Measurements from ENCODE around the gene MIEN1.
"Not testable (repeated sequence)": the region's sequence is repeated elsewhere in the genome, so short reads cannot be mapped to it uniquely, and the experiment has no call there.

Gene MIEN1

DNA sequence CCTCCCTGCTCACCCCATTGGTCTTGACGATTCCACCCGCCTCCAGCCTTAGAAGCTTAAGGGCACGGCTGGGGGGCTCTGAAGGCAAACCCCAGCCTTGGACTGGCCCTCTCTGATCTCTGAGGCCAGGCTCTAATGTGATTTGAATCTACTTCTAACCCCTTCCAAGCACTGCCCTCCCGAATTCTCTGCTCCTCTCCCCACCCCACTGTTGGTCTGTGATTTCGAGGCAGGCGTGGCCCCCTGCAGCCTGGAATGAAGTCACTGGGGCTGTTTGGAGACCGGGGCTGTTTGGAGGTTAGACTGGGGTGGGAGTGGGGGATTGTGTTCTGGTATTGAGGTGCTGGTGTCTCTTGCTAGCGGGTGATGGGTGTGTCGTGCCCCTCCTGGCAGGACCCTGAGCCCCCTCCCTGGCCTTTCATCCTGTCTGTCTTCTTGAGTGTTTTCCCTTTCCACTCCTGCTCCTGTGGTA lies 9.6 kb upstream of the MIEN1 start:
- DNase-seq (ENCODE audit: low spot score): no peak

DNA sequence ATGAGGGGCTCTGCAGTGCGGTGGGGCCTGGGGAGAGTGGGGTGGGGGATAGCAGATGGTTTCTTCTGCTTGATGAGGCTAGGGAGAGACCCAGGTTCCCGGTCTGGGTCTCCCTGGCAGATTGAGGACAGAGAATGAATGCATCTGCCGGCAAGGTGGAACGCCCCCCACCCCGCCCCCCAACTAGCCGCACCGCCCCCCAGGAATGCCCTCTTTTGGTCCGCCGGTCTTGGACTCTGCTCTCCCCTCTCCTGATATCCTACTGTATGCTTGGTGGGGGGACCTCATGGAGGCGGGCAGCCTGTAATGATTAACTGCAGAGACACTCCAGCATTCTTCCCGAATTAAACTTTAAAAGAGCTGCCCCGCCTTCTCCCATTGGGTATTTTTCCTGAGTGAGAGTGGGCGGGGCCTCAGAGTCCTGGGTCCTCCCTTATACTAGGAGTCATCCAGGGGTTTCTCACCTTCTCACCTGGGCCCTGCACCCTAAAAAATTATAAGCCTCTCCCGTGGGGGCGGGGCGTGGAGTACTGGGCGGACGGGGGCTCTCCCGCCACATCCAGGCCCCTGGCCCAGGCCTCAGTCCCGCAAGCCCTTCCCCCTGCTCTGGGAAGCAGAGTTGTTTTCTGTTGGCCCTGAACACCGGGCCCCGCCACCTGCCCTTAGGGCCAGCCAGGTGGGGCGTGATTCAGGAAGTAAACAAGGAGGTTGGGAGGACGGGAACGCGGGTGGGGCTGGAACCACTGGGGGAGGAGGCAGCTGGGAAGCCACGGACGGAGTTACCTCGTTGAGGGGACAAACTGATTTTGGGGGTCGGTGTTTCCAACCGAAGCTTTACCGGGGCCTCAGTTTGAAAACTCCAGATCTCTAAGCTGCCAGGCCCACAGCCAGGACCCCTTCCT lies 8.9 kb upstream of the MIEN1 start:
- DNase-seq (ENCODE audit: low spot score): peak; percentile 74

DNA sequence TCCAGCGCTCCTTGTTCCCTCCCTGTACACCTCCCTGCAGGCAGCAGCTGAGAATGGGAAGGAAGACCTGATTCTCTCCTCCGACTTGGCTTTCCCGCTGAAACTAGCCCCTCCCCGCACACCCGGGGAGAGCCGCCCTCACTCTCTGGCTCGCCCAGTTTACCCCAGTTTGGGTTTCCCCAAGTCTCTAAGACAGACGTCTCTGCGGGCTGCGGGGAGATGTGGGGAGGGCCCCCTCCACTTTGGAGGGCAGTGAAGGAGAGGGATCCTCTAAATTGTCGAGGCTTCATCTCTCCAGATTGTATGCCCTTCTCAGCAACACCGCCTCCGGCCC lies 8.2 kb upstream of the MIEN1 start:
- no peak for DNase-seq (ENCODE audit: low spot score)

DNA sequence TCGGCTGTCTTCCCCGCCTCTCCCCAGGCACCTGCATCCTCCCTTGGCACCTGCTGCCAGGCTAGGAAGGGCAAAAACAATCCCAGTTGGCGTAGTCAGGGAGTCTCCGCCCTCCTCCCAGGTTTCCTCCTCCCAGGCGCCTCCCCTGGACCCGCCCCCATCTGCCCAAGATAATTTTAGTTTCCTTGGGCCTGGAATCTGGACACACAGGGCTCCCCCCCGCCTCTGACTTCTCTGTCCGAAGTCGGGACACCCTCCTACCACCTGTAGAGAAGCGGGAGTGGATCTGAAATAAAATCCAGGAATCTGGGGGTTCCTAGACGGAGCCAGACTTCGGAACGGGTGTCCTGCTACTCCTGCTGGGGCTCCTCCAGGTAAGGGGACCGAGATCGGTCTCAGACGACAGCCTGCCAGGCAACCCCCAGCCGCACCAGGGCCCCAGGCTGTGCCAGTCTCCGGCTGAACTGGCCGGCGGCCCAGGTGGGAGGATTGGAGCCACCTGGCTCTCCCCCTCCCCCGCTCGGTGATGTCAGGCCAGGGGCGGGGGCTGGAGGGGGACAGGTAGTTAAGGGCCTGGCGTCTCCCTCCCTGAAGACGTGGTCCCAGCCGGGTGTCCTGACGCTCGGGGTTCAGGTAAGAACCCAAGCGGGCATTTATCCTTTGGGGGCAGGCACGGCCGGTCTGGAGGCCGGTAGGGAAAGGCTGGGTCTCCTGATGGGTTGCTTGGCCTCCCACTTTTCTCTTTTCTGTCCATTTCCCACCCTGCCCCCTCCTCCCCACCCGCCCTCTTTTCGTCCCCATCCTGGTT lies 7.6 kb upstream of the MIEN1 start, which contains the start of gene GRB7:
TSS of gene GRB7 (plus strand) at position 179 of the 808 bp plus-strand sequence. CDS start 4,364 bp downstream, outside the sequence.
- peak; percentile 59 for DNase-seq (ENCODE audit: low spot score)

DNA sequence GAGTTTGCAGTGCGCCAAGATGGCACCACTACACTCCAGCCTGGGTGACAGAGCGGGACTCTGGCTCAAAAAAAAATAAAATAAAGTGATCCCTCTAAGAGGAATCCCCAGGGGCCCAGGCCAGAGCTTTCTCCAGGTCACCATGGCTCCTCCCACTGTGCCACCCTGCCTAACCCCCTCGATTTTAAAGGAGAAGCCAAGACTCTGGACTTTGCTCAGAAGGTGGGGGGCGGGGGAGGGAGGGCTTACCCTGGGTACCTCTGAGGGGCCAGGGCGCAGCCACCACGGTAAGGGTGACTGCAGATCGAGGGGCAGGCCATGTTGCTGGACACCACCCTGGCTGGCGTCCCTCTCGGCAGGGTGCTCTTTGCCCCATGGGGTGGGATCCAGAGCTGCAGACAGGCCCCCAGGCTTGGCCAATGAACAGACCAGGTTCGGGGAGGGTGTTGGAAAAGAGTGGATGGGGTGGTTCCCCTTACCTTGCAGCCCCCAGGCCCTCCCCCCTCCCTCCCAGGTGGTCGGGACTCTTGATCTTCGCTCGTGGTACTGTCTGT lies 7.0 kb upstream of the MIEN1 start:
- DNase-seq (ENCODE audit: low spot score): no peak

DNA sequence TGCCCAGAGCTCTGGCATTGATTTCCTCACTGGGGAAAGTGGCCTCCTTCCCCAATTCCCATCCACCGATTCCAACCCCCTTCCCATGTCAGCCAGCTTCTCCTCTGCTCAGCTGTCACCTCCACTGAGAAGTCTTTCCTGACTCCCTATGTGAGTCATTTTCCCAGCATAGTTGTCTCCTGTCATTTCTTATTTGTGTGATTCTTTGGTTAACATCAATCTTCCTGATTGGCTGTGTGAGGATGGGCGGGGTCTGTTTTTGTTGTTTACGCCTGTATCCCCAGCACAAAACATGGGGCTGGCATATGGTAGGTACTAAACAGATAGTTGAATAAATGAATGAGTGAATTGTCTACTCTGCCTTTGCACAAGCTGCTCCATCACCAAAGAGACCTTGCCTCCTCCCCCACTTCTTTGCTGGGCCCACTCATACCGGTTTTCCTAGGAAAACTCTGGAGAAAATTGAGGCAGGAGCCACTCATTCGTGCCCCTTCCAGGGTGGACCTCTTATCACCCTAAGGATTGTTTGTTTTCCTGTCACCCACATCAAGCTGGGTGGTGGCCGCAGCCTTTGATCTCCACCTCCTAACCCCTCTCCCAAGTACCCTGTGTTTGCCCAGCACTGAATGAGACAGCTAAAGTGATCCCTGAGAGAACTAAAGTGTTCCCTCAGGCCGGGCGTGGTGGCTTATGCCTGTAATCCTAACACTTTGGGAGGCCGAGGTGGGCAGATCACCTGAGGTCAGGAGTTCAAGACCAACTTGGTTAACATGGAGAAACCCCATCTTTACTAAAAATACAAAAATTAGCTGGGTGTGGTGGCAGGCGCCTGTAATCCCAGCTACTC lies 6.2 kb upstream of the MIEN1 start:
- no peak for DNase-seq (ENCODE audit: low spot score)

DNA sequence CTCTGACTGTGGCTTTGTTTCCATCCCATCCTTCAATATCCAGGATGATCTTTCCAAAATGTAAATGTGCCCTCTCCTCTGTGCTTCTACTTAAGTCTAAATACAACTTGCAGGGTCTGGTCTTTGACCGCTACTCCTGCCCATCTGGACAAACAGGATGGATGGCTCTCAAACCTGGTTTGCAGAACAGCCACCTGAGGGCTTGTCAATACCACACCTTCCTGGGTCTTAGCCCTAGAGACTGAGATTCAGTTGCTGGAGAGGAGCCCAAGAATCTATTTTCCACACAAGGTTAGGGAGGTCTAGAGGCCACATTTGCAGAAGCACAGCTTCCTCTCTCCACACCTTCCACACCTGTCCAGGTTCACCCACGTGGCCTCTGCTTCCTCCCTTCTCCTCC lies 5.5 kb upstream of the MIEN1 start:
- no peak for DNase-seq (ENCODE audit: low spot score)

DNA sequence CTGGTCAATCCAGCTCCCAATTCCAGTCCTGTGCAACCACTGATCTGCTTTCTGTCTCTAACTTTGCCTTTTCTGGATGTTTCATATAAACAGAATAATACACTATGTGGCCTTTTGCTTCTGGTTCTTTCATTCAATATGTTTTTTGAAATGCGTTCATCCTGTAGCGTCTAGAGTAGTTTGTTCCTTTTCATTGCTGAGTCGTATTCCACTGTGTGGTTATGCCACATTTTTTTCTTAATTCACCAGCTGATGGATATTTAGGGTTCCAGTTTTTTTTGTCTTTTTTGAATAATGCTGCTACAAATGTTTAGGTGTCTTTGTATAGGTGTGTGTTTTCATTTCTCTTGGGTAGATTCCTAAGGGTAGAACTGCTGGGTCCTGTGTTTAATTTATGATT lies 2.3 kb upstream of the MIEN1 start:
- DNase-seq (ENCODE audit: low spot score): no peak

DNA sequence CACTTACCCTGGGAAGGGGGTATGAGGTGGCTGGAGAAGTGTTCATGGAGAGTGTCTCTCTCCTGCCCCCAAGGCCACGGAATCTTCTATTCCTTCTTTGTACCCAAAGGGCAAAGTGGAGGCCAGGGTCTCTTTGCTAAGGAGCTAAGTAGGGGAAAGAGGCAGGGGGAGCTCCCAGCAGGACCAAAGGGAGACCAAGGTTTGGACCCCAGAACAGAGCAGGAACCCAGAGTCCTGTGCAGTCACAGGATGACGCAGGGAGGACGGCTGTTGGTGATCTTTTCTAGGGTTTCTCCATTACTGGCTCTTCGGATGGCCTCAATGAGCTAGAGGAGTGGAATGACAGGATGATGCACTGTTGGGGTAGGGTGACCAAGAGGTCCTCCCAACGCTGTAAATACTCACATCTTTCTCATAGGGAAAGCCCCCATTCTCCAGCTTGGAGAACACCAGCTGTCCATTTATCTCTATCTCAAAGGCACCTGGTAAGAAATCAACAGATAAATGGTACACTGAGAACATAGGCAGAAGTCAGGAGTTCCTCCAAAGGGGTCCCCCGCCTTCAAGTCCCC lies 966 bp downstream of the MIEN1 start:
- no peak for DNase-seq (ENCODE audit: low spot score)

DNA sequence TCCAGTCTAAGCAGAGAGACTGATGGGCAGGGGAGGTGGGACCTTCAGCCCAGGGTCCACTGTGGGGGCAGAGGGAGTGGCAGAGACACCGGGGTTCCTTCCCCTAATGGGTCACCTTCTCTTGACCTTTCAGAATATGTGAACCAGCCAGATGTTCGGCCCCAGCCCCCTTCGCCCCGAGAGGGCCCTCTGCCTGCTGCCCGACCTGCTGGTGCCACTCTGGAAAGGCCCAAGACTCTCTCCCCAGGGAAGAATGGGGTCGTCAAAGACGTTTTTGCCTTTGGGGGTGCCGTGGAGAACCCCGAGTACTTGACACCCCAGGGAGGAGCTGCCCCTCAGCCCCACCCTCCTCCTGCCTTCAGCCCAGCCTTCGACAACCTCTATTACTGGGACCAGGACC lies 2.8 kb downstream of the MIEN1 start:
- no peak for DNase-seq (ENCODE audit: low spot score)

DNA sequence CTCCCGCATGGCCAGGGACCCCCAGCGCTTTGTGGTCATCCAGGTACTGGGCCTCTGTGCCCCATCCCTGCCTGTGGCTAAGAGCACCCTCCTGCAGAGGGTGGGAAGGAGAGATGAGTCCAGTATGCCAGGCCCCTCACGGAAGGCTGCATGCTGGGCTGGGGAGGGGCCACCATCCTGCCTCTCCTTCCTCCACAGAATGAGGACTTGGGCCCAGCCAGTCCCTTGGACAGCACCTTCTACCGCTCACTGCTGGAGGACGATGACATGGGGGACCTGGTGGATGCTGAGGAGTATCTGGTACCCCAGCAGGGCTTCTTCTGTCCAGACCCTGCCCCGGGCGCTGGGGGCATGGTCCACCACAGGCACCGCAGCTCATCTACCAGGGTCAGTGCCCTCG lies 3.7 kb downstream of the MIEN1 start:
- no peak for DNase-seq (ENCODE audit: low spot score)

DNA sequence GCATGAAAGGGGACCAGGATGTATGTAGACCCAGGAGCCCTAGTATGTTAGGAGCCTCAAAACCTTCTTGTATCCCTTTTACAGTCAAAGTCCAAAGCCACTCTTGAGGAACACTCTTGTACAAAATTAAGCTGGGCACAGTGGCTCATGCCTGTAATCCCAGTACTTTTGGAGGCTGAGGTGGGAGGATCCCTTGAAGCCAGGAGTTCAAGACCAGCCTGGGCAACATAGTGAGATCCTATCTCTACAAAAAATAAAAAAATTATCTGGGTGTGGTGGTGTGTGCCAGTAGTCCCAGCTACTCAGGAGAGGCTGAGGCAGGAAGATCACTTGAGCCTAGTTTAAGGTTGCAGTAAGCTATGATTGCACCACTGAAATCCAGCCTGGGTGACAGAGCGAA lies 4.4 kb downstream of the MIEN1 start:
- not testable (repeated sequence) for DNase-seq (ENCODE audit: low spot score)

DNA sequence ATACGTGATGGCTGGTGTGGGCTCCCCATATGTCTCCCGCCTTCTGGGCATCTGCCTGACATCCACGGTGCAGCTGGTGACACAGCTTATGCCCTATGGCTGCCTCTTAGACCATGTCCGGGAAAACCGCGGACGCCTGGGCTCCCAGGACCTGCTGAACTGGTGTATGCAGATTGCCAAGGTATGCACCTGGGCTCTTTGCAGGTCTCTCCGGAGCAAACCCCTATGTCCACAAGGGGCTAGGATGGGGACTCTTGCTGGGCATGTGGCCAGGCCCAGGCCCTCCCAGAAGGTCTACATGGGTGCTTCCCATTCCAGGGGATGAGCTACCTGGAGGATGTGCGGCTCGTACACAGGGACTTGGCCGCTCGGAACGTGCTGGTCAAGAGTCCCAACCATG lies 5.6 kb downstream of the MIEN1 start:
- DNase-seq (ENCODE audit: low spot score): no peak

DNA sequence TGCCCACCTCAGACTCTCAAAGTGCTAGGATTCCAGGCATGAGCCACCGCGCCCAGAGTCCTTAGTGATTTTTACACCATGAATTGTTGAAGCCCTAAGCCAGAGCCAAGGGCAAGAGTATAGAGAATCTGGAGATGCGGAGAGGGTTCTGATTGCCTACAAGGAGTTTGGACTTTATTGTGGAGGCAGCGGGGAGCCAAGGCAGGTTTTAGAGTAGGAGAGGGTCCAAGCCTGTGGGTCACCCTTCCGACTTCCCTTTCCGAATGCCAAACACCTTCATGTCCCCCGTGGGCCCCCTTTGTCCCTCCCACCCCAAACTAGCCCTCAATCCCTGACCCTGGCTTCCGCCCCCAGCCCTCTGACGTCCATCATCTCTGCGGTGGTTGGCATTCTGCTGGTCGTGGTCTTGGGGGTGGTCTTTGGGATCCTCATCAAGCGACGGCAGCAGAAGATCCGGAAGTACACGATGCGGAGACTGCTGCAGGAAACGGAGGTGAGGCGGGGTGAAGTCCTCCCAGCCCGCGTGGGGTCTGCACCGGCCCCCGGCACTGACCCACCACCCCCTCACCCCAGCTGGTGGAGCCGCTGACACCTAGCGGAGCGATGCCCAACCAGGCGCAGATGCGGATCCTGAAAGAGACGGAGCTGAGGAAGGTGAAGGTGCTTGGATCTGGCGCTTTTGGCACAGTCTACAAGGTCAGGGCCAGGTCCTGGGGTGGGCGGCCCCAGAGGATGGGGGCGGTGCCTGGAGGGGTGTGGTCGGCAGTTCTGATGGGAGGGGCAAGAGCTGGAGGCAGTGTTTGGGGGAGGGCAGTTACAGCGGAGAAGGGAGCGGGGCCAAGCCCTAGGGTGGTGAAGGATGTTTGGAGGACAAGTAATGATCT lies 7.1 kb downstream of the MIEN1 start:
- no peak for DNase-seq (ENCODE audit: low spot score)

DNA sequence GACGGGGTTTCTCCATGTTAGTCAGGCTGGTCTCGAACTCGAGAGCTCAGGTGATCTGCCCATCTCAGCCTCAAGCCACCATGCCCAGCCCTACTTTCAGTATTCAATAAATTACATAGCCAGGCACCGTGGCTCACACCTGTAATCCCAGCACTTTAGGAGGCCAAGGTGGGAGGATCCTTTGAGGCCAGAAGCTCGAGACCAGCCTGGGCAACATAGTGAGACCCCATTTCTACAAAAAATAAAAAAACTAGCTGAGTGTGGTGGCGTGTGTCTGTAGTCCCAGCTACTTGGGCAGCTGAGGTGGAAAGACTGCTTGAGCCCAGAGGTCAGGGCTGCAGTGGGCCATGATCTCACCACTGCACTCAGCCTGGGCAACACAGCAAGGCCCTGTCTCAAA lies 8.2 kb downstream of the MIEN1 start:
- DNase-seq (ENCODE audit: low spot score): no peak

DNA sequence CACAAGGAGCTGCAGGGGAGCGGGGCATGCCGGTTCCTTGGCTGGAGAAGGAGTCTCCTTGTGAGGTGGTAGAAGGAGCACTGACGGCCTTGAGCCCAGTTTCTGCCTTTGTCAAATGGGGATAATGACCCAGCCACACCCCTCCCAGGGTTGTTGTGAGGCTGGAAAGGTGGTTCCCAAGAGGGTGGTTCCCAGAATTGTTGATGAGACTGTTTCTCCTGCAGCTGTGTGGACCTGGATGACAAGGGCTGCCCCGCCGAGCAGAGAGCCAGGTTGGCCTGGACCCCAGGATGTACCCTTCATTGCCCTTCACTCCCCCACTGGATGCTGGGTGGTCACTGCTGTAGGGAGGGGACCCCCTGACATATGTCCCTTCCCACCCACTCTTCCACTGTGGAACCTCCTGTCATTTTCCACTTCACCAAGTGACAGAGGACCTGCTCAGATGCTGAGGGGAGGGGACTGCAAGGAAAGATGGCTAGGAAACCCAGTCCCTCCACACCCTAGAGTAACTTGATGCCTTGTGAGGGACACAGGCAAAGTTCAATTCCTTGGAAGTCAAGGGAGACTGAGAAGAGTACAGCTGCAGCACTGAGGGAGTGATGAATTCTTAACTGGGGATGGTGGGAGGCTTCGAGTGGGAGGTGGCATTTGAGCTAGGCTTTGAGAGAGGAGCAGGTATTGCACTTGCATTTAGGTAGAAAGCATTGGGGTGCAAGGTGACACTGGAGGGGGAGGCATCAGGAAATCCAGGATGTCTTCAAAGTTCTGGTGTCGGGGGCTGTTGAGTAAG lies 10.6 kb downstream of the MIEN1 start:
- no peak for DNase-seq (ENCODE audit: low spot score)

DNA sequence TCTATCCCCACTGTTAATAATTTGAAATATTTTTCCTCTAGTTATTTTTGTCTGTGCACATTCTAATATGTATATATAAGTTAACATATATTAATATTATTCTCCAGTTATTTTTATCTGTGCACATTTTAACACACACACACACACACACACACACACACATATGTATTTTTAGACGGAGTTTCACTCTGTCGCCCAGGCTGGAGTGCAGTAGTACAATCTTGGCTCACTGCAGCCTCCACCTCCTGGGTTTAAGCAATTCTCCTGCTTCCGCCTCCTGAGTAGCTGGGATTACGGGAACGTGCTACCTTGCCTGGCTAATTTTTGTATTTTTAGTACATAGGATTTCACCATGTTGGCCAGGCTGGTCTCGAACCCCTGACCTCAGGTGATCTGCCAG lies 12.7 kb downstream of the MIEN1 start:
- no peak for DNase-seq (ENCODE audit: low spot score)

DNA sequence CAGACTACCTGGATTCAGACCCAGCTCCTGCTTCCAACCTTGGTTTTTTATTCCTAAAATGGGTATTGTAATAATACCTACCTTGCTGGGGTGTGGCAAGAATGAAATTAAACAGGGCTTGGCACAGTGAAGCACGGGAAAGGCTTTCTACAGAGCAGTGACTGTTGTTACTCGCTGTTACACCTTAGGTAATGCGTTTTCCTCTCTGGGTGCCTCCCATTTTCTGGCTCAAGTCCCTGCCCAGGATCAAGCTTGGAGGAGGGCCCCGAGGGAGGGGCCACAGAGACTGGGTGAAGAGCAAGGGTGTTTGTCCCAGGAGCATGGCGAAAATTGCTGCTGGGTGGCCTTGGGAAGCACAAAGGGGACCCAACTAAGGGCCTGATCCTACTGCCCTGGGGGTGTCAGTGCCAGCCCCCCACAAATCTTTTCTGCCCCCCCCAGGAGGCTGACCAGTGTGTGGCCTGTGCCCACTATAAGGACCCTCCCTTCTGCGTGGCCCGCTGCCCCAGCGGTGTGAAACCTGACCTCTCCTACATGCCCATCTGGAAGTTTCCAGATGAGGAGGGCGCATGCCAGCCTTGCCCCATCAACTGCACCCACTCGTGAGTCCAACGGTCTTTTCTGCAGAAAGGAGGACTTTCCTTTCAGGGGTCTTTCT lies 13.3 kb downstream of the MIEN1 start:
- DNase-seq (ENCODE audit: low spot score): no peak

Measured in hepatic stellate cell (primary cell).